ENCODE measurements around the gene ITPR1.

Gene ITPR1

GRCh38 chr3:4816306-4816705, 323.2 kb downstream of the ITPR1 start:
- TF ChIP-seq CTCF (IDR thresholded peaks at IDR 0.05; ENCODE audit: low read depth, low read length, missing control alignments) = no peak
- in situ Hi-C loops (cut with HindIII; ENCODE audit: low sequenced_read_pairs) = no loop called here
- no peak overlapping the region for H3K4me3 ChIP-seq (ENCODE audit: low read depth, low read length)
- no peak for DNase-seq (ENCODE audit: low read depth)

GRCh38 chr3:4816718-4817117, 323.6 kb downstream of the ITPR1 start:
- no peak for TF ChIP-seq CTCF (IDR thresholded peaks at IDR 0.05; ENCODE audit: low read depth, low read length, missing control alignments)
- in situ Hi-C loops (cut with HindIII; ENCODE audit: low sequenced_read_pairs) = no loop called here
- no peak overlapping the region for H3K4me3 ChIP-seq (ENCODE audit: low read depth, low read length)
- no peak for DNase-seq (ENCODE audit: low read depth)

GRCh38 chr3:4817128-4817527, 324.0 kb downstream of the ITPR1 start:
- TF ChIP-seq CTCF (IDR thresholded peaks at IDR 0.05; ENCODE audit: low read depth, low read length, missing control alignments) = no peak
- DNase-seq (ENCODE audit: low read depth) = no peak
- H3K4me3 ChIP-seq (ENCODE audit: low read depth, low read length) = no peak overlapping the region
- in situ Hi-C loops (cut with HindIII; ENCODE audit: low sequenced_read_pairs) = no loop called here

GRCh38 chr3:4818164-4818563, 325.0 kb downstream of the ITPR1 start:
- no peak for DNase-seq (ENCODE audit: low read depth)
- in situ Hi-C loops (cut with HindIII; ENCODE audit: low sequenced_read_pairs) = no loop called here
- TF ChIP-seq CTCF (IDR thresholded peaks at IDR 0.05; ENCODE audit: low read depth, low read length, missing control alignments) = no peak
- H3K4me3 ChIP-seq (ENCODE audit: low read depth, low read length) = no peak overlapping the region

- H3K4me3 ChIP-seq (ENCODE audit: low read depth, low read length) = no peak overlapping the region
- TF ChIP-seq CTCF (IDR thresholded peaks at IDR 0.05; ENCODE audit: low read depth, low read length, missing control alignments) = no peak
- DNase-seq (ENCODE audit: low read depth) = no peak
- in situ Hi-C loops (cut with HindIII; ENCODE audit: low sequenced_read_pairs) = no loop called here
Observed at GRCh38 chr3:4818986-4819693, 326.0 kb downstream of the ITPR1 start.

GRCh38 chr3:4819746-4820145, 326.6 kb downstream of the ITPR1 start:
- in situ Hi-C loops (cut with HindIII; ENCODE audit: low sequenced_read_pairs) = no loop called here
- DNase-seq (ENCODE audit: low read depth) = no peak
- no peak for TF ChIP-seq CTCF (IDR thresholded peaks at IDR 0.05; ENCODE audit: low read depth, low read length, missing control alignments)
- H3K4me3 ChIP-seq (ENCODE audit: low read depth, low read length) = no peak overlapping the region

All from astrocyte of the cerebellum (primary cell).